ENCODE results near the gene SH2D3C.
"Not testable (repeated sequence)": the region's sequence is repeated elsewhere in the genome, so short reads cannot be mapped to it uniquely, and the experiment has no call there.

SH2D3C gene

DNA sequence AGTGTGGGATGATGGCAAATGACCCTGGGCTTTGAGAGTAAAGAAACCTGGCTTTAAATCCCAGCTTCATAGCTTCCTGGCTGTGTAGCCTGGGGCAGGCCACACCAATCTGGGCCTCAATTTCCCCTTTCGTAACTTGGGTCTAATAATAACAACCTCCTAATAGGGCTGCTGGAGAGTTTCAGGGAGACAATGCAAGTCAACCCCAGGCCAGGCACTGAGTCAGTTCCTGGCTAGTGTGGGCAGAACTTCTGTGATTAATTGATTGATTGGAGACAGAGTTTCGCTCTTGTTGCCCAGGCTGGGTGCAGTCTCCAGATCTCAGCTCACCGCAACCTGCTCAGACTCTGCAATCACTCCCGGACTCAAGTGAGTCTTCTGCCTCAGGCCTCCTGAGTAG is 3.3 kb upstream of the SH2D3C start:
- H3K36me3 Mint-ChIP-seq: no peaks in the 10 kb centered on the region
- H3K9me3 Mint-ChIP-seq (ENCODE audit: low read depth): no peaks in the 10 kb centered on the region
- no peaks in the 10 kb centered on the region for H3K27me3 Mint-ChIP-seq
- H3K4me3 Mint-ChIP-seq: no peak overlapping the region
- peaks cover 65% of the 10 kb centered on the region for H3K4me1 Mint-ChIP-seq (ENCODE audit: low read depth)
- peak overlapping the region; percentile 84 for H3K27ac Mint-ChIP-seq

- not testable (repeated sequence) for H3K9me3 Mint-ChIP-seq (ENCODE audit: low read depth); H3K4me3 Mint-ChIP-seq; H3K36me3 Mint-ChIP-seq; H3K27me3 Mint-ChIP-seq
- H3K4me1 Mint-ChIP-seq (ENCODE audit: low read depth): peaks cover 69% of the 10 kb centered on the region
- H3K27ac Mint-ChIP-seq: peak overlapping the region; percentile 54
These were observed 2.4 kb upstream of the SH2D3C start for GRCh38 chr9:127780909-127781308.

GRCh38 chr9:127780126-127780885 is 1.8 kb upstream of the SH2D3C start:
- Mint-ChIP-seq H3K36me3 (no peaks in the 10 kb centered on the region), H3K27ac (peak overlapping the region; percentile 99), H3K4me1 (ENCODE audit: low read depth) (peaks cover 69% of the 10 kb centered on the region), H3K9me3 (ENCODE audit: low read depth) (no peaks in the 10 kb centered on the region), H3K4me3 (no peak overlapping the region), H3K27me3 (no peaks in the 10 kb centered on the region)

- H3K36me3 Mint-ChIP-seq: no peaks in the 10 kb centered on the region
- peak overlapping the region; percentile 99 for H3K27ac Mint-ChIP-seq
- H3K27me3 Mint-ChIP-seq: no peaks in the 10 kb centered on the region
- H3K9me3 Mint-ChIP-seq (ENCODE audit: low read depth): no peaks in the 10 kb centered on the region
- H3K4me1 Mint-ChIP-seq (ENCODE audit: low read depth): peaks cover 70% of the 10 kb centered on the region
- peak overlapping the region; percentile 92 for H3K4me3 Mint-ChIP-seq
These were observed 893 bp upstream of the SH2D3C start for GRCh38 chr9:127779136-127779981.

DNA sequence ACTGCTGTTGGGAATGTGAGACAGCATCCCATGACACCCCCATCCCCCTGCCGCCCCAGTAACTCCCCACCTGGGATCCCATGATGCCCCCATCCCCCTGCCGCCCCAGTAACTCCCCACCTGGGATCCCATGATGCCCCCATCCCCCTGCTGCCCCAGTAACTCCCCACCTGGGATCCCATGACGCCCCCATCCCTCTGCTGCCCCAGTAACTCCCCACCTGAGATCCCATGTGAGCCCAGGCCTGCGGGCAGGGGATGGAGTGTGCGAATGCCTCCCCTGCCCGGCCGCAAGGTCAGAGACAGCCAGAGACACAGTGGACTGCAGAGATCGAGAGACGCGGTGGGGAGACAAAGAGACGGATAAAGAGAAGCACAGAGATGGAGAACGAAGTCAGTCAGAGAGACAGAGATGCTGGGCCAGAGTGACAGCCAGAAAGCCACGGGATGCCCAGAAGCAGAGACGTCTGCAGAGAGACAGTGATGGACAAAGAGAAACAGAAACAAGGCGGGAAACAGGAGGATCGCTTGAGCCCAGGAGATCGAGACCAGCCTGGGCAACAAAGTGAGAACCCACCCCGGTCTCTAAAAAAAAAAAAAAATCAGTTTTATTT is 992 bp downstream of the SH2D3C start:
- H3K4me1 Mint-ChIP-seq (ENCODE audit: low read depth): peaks cover 63% of the 10 kb centered on the region

DNA sequence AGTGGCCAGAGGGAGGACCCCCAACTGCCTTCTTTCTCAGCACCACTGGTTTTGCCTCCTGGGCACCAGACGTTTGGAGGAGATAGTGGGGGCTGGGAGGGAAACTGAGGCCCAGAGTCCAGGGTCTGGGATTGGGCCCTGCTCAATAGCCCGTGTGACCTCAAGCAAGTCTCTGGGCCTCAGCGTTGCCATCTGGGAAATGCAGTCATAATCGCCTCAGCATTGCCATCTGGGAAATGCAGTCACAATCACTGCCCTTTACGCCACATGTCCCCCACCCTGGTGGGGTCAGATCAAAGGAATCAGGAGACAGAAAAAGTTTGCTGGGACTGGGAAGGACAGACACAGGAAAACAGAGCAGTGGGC is 1.6 kb downstream of the SH2D3C start:
- Mint-ChIP-seq H3K27me3 (no peaks in the 10 kb centered on the region), H3K4me1 (ENCODE audit: low read depth) (peaks cover 62% of the 10 kb centered on the region), H3K9me3 (ENCODE audit: low read depth) (no peaks in the 10 kb centered on the region), H3K27ac (peak overlapping the region; percentile 99), H3K4me3 (peak overlapping the region; percentile 92), H3K36me3 (no peaks in the 10 kb centered on the region)

More for the DNA sequence above, 992 bp downstream of the SH2D3C start:
- Mint-ChIP-seq H3K36me3 (no peaks in the 10 kb centered on the region), H3K4me3 (peak overlapping the region; percentile 92), H3K27me3 (no peaks in the 10 kb centered on the region), H3K9me3 (ENCODE audit: low read depth) (no peaks in the 10 kb centered on the region), H3K27ac (peak overlapping the region; percentile 99)

DNA sequence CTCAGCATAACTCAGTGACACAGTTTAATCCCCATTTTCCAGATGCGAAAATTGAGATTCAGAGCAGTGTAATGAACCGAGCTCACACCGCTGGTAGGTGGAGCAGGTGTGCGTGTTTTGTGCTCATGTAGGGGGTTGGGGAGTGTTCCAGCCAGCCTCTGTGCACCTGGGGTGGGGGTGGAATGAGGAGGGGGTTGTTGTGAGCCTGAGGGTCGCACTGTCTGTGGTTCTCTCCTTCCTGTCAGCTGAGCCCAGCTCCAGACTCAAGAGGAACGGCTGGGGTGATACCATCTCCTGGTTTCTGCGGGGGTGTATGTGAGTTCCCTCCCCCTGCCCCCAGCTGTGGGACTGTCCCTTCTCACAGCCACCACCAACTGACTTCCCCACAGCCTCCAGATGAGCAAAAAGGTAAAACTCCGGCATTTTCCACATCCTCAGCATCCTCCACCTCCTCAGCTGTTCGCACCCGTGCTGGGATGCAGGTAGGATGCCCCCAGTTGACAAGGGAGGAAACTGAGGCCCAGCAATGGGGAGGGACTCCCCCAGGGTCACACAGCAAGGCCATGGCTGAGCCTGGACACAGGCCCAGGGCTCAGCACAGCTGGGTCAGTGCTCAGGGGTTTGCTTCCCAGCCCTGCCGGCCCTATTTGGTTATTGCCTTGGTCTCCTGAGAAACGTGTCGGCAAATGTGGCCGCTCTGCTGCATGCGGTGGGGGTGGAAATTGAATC is 2.1 kb downstream of the SH2D3C start:
- Mint-ChIP-seq H3K27ac (peak overlapping the region; percentile 99), H3K36me3 (no peaks in the 10 kb centered on the region), H3K9me3 (ENCODE audit: low read depth) (no peaks in the 10 kb centered on the region), H3K4me1 (ENCODE audit: low read depth) (peaks cover 61% of the 10 kb centered on the region), H3K4me3 (peak overlapping the region; percentile 92), H3K27me3 (no peaks in the 10 kb centered on the region)

GRCh38 chr9:127773981-127774380 is 4.5 kb downstream of the SH2D3C start:
- peaks cover 64% of the 10 kb centered on the region for H3K4me1 Mint-ChIP-seq (ENCODE audit: low read depth)
- H3K27ac Mint-ChIP-seq: peak overlapping the region; percentile 29
- H3K36me3 Mint-ChIP-seq: peaks cover under 1% of the 10 kb centered on the region

DNA sequence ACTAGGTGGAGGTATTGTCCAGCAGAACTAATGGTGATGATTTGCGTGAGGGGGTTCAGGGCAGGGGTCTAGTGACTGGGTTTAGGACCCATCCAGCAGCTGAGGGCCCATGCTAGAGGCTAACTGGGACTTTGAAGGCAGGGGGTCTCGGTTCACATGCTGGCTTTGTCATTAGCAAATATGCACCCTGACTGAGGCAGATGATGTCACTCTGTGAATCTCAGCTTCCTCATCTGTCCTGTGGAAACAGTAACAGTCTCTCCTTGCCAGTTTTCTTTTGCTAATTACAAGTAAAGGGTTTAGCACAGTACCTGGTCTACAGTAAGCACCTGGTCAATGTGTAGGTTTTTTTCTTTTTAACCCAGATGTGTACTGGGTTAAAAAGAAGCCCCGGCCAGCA is 5.2 kb downstream of the SH2D3C start:
- no peaks in the 10 kb centered on the region for H3K9me3 Mint-ChIP-seq (ENCODE audit: low read depth)
- H3K27me3 Mint-ChIP-seq: no peaks in the 10 kb centered on the region
- H3K36me3 Mint-ChIP-seq: peaks cover 4% of the 10 kb centered on the region
- H3K4me1 Mint-ChIP-seq (ENCODE audit: low read depth): peaks cover 67% of the 10 kb centered on the region
- no peak overlapping the region for H3K4me3 Mint-ChIP-seq
- H3K27ac Mint-ChIP-seq: no peak overlapping the region

More at GRCh38 chr9:127773981-127774380, 4.5 kb downstream of the SH2D3C start:
- no peak overlapping the region for H3K4me3 Mint-ChIP-seq
- H3K9me3 Mint-ChIP-seq (ENCODE audit: low read depth): no peaks in the 10 kb centered on the region
- H3K27me3 Mint-ChIP-seq: no peaks in the 10 kb centered on the region

DNA sequence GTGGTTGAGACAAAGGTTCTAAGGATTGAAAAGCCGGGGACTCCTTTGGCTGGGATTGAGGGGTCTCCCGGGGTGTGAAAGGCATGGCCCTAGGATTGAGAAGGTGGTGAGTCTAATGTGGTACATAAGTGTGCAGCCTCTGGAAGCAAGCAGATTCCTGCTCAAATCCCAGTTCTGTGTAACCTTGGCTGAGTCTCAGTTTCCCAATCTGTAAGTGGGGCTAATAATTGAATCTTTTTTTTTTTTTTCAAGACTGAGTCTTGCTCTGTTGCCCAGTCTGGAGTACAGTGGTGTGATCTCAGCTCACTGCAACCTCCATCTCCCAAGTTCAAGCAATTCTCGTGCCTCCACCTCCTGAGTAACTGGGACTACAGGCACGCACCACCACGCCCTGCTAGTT is 5.9 kb downstream of the SH2D3C start:
- no peak overlapping the region for H3K27ac Mint-ChIP-seq
- H3K36me3 Mint-ChIP-seq: peaks cover 4% of the 10 kb centered on the region
- peaks cover 70% of the 10 kb centered on the region for H3K4me1 Mint-ChIP-seq (ENCODE audit: low read depth)
- no peaks in the 10 kb centered on the region for H3K27me3 Mint-ChIP-seq
- H3K4me3 Mint-ChIP-seq: no peak overlapping the region
- H3K9me3 Mint-ChIP-seq (ENCODE audit: low read depth): no peaks in the 10 kb centered on the region

- no peaks in the 10 kb centered on the region for H3K9me3 Mint-ChIP-seq (ENCODE audit: low read depth)
- peak overlapping the region; percentile 91 for H3K27ac Mint-ChIP-seq
- H3K36me3 Mint-ChIP-seq: peaks cover 4% of the 10 kb centered on the region
- peak overlapping the region; percentile 85 for H3K4me3 Mint-ChIP-seq
- peaks cover 72% of the 10 kb centered on the region for H3K4me1 Mint-ChIP-seq (ENCODE audit: low read depth)
- no peaks in the 10 kb centered on the region for H3K27me3 Mint-ChIP-seq
These were observed 6.8 kb downstream of the SH2D3C start for GRCh38 chr9:127771570-127772189.

- Mint-ChIP-seq H3K27ac (peak overlapping the region; percentile 91), H3K36me3 (peaks cover 4% of the 10 kb centered on the region), H3K4me1 (ENCODE audit: low read depth) (peaks cover 72% of the 10 kb centered on the region), H3K4me3 (peak overlapping the region; percentile 85), H3K27me3 (no peaks in the 10 kb centered on the region), H3K9me3 (ENCODE audit: low read depth) (no peaks in the 10 kb centered on the region)
These were observed 7.4 kb downstream of the SH2D3C start for GRCh38 chr9:127770905-127771569.

DNA sequence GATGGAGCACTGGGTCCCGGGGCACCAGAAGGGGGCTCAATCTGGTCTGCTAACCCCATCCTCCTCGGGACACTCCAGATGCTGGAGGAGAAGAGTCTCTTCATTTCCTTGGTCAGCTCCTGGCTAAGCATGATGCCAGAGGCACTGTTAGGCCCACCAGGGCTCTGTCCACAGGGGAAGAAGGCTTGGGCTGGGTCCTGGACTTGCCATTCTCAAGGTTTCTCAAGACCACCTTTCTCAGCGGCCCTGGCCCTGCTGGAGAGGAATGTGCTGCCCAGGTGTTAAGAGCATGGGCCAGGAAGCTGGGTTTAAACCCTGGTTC is 7.9 kb downstream of the SH2D3C start:
- Mint-ChIP-seq H3K4me1 (ENCODE audit: low read depth) (peaks cover 74% of the 10 kb centered on the region), H3K27me3 (no peaks in the 10 kb centered on the region), H3K36me3 (peaks cover 4% of the 10 kb centered on the region), H3K4me3 (peak overlapping the region; percentile 85), H3K9me3 (ENCODE audit: low read depth) (no peaks in the 10 kb centered on the region), H3K27ac (peak overlapping the region; percentile 91)
